Measurements from ENCODE around the gene REG3A.

GRCh38 chr2:79138385-79138784 is 21.2 kb downstream of the REG3A start:
- TF ChIP-seq CTCF (IDR thresholded peaks at IDR 0.05 in 2 of 3, conservative IDR thresholded peaks at IDR 0.05 in 1 of 3; ENCODE audit: control insufficient read depth in 2 of 3, extremely low read depth in 1 of 3, insufficient read depth in 1 of 3, low read depth in 3 of 3, low read length in 3 of 3) = no peak
- TF ChIP-seq GATAD2B (conservative IDR thresholded peaks at IDR 0.05; ENCODE audit: low read depth) = no peak
- no peak for TF ChIP-seq NBN (IDR thresholded peaks at IDR 0.05)
- no peak for TF ChIP-seq TCF3 (IDR thresholded peaks at IDR 0.05; ENCODE audit: borderline replicate concordance, insufficient read depth, low read depth, low read length)
- no peak for TF ChIP-seq RCOR1 (conservative IDR thresholded peaks at IDR 0.05; ENCODE audit: low read depth, low read length)
- TF ChIP-seq POLR2A (IDR thresholded peaks at IDR 0.05; ENCODE audit: low read depth, low read length) = no peak
- no peak for TF ChIP-seq SMARCA5 (IDR thresholded peaks at IDR 0.05)
- TF ChIP-seq RAD21 (IDR thresholded peaks at IDR 0.05; ENCODE audit: insufficient read depth, low read depth, low read length) = no peak
- TF ChIP-seq EP300 (IDR thresholded peaks at IDR 0.05; ENCODE audit: borderline replicate concordance in 1 of 2, control insufficient read depth in 1 of 2, low read depth in 2 of 2, low read length in 2 of 2) = no peak
- TF ChIP-seq BCLAF1 (IDR thresholded peaks at IDR 0.05) = no peak
- TF ChIP-seq GABPA (IDR thresholded peaks at IDR 0.05; ENCODE audit: low read depth) = no peak
